Kasumi-1 (cell line): ENCODE measurements around the gene VPS29.
"Not testable (repeated sequence)": the region's sequence is repeated elsewhere in the genome, so short reads cannot be mapped to it uniquely, and the experiment has no call there.

Source experiments
- DNase-seq, 2 experiments: peaks; one replicate each; lab custom pipeline; 2025; lab: John Stamatoyannopoulos, UW

Gene VPS29

GRCh38 chr12:110520876-110521712, 19.2 kb upstream of the VPS29 start:
- not testable (repeated sequence) for DNase-seq

- DNase-seq, result not testable (repeated sequence)
Measured at GRCh38 chr12:110518014-110518413, 16.1 kb upstream of the VPS29 start.

GRCh38 chr12:110516995-110517394, 15.1 kb upstream of the VPS29 start:
- no peak for DNase-seq

- no peak for DNase-seq
Measured at GRCh38 chr12:110514363-110514762, 12.5 kb upstream of the VPS29 start.

GRCh38 chr12:110513842-110514241, 11.9 kb upstream of the VPS29 start:
- no peak for DNase-seq

GRCh38 chr12:110508071-110508586, 6.2 kb upstream of the VPS29 start:
- no peak for DNase-seq

GRCh38 chr12:110505332-110505731, 3.4 kb upstream of the VPS29 start:
- DNase-seq, result no peak

- no peak for DNase-seq
Measured at GRCh38 chr12:110503432-110503831, 1.5 kb upstream of the VPS29 start.

GRCh38 chr12:110501399-110501751, 536 bp downstream of the VPS29 start:
- peak; percentile 76 to 80 for DNase-seq

- peak; percentile 67 to 72 for DNase-seq
Measured at GRCh38 chr12:110498984-110499706, 2.8 kb downstream of the VPS29 start.

- DNase-seq, result no peak
Measured at GRCh38 chr12:110475426-110475825, 26.5 kb downstream of the VPS29 start.

- DNase-seq, result peak; percentile 99
Measured at GRCh38 chr12:110468214-110469048, 33.5 kb downstream of the VPS29 start, which contains the start of the genes FAM216A and GPN3. FAM216A (plus strand) TSS chr12:110468845; CDS start chr12:110468876, 31 bp downstream. GPN3 (minus strand) TSS chr12:110468257; CDS start chr12:110468203, 54 bp downstream.

GRCh38 chr12:110467847-110468213, 34.1 kb downstream of the VPS29 start:
- no peak for DNase-seq

GRCh38 chr12:110466791-110467190, 35.1 kb downstream of the VPS29 start:
- peak in 1 of 2 experiments; percentile 18 for DNase-seq

- not testable (repeated sequence) for DNase-seq
Measured at GRCh38 chr12:110465765-110466164, 36.1 kb downstream of the VPS29 start.

GRCh38 chr12:110465024-110465423, 36.9 kb downstream of the VPS29 start:
- no peak for DNase-seq

GRCh38 chr12:110461189-110461588, 40.7 kb downstream of the VPS29 start:
- not testable (repeated sequence) for DNase-seq

- DNase-seq, result no peak
Measured at GRCh38 chr12:110458756-110459155, 43.2 kb downstream of the VPS29 start.

- DNase-seq, result no peak
Measured at GRCh38 chr12:110453569-110454296, 48.2 kb downstream of the VPS29 start.

- no peak for DNase-seq
Measured at GRCh38 chr12:110451263-110451662, 50.6 kb downstream of the VPS29 start.

GRCh38 chr12:110449799-110450497, 52.0 kb downstream of the VPS29 start, which contains the start of gene ARPC3:
ARPC3 (minus strand) TSS chr12:110450337; CDS start chr12:110450260, 77 bp downstream.
- DNase-seq, result peak; percentile 96 to 97
